WTC11 (cell line): Measurements from ENCODE around the gene RANBP6.

Experiments
- CBFB ChIP-seq: sonication (generic); formaldehyde crosslinking; IDR thresholded peaks from 2 replicates; pipeline ENCODE4 v1.8.1; 2022; ENCODE audit warnings: mild to moderate bottlenecking, low read depth, missing genetic modification reagents
- ETV6 ChIP-seq: sonication (generic); formaldehyde crosslinking; IDR thresholded peaks from 2 replicates; pipeline ENCODE4 v1.8.1; 2022; ENCODE audit warnings: mild to moderate bottlenecking, missing genetic modification reagents
- FOXK1 ChIP-seq: sonication (generic); formaldehyde crosslinking; IDR thresholded peaks from 2 replicates; pipeline ENCODE4 v1.8.0; 2022; ENCODE audit warnings: mild to moderate bottlenecking, moderate library complexity, missing genetic modification reagents
- FOXP4 ChIP-seq: sonication (generic); formaldehyde crosslinking; IDR thresholded peaks from 2 replicates; pipeline ENCODE4 v1.8.0; 2022; ENCODE audit warnings: mild to moderate bottlenecking, missing genetic modification reagents
- MYBL2 ChIP-seq: sonication (generic); formaldehyde crosslinking; IDR thresholded peaks from 2 replicates; pipeline ENCODE4 v1.8.1; 2023; ENCODE audit warnings: mild to moderate bottlenecking, moderate library complexity, missing genetic modification reagents
- ZBTB43 ChIP-seq: sonication (generic); formaldehyde crosslinking; IDR thresholded peaks from 2 replicates; pipeline ENCODE4 v1.8.1; 2023; ENCODE audit warnings: mild to moderate bottlenecking, missing genetic modification reagents
- ZNF263 ChIP-seq: sonication (generic); formaldehyde crosslinking; IDR thresholded peaks from 2 replicates; pipeline ENCODE4 v1.8.1; 2022; ENCODE audit warnings: low read depth, mild to moderate bottlenecking, moderate library complexity, missing genetic modification reagents
- TF ChIP-seq, protein P1 (sequence below): fragments of 200-600 bp; IDR thresholded peaks from 2 replicates; pipeline ENCODE4 v1.8.0; 2022; ENCODE audit warnings: antibody characterized with exemption
- TF ChIP-seq, protein P2 (sequence below): sonication (generic); formaldehyde crosslinking; IDR thresholded peaks from 2 replicates; pipeline ENCODE4 v1.8.0; 2022; ENCODE audit warnings: missing genetic modification reagents

DNA sequence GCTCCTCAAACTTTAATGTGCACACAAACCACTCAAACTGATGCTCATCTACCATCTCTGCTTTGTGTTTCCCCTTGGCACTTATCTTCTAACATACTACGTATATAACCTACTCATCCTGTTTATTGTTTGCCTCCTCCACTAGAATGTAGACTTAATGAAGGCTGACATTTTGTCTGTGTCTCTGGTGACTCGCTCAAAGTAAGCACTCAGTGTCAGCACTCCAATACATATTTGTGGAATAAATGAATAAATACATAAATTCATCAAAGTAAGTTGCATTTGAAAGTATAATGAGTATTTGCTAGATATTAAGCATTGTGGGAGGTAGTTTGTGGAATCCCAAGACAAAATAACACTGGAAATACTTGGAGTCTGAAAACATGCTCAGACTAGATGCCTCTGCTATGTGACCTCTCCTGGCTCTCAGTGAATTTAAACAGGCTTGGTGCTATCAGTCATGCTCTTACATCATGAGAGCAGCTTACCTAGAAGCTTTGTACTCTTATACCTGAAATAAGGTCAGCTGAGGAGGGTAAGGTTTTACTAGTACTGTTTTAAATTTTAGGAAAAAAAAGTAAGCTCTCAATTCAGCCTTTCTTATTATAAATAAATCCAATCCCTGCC, 37.0 kb upstream of the RANBP6 start:
- TF ChIP-seq FOXP4 (CRISPR knock-in tag) (no peak), ZBTB43 (no peak), ETV6 (CRISPR knock-in tag) (no peak), FOXK1 (no peak), MYBL2 (CRISPR knock-in tag) (no peak), ZNF263 (CRISPR knock-in tag) (no peak), CBFB (no peak)
- TF ChIP-seq, protein P1, sequence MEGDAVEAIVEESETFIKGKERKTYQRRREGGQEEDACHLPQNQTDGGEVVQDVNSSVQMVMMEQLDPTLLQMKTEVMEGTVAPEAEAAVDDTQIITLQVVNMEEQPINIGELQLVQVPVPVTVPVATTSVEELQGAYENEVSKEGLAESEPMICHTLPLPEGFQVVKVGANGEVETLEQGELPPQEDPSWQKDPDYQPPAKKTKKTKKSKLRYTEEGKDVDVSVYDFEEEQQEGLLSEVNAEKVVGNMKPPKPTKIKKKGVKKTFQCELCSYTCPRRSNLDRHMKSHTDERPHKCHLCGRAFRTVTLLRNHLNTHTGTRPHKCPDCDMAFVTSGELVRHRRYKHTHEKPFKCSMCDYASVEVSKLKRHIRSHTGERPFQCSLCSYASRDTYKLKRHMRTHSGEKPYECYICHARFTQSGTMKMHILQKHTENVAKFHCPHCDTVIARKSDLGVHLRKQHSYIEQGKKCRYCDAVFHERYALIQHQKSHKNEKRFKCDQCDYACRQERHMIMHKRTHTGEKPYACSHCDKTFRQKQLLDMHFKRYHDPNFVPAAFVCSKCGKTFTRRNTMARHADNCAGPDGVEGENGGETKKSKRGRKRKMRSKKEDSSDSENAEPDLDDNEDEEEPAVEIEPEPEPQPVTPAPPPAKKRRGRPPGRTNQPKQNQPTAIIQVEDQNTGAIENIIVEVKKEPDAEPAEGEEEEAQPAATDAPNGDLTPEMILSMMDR: no peak
- TF ChIP-seq, protein P2, sequence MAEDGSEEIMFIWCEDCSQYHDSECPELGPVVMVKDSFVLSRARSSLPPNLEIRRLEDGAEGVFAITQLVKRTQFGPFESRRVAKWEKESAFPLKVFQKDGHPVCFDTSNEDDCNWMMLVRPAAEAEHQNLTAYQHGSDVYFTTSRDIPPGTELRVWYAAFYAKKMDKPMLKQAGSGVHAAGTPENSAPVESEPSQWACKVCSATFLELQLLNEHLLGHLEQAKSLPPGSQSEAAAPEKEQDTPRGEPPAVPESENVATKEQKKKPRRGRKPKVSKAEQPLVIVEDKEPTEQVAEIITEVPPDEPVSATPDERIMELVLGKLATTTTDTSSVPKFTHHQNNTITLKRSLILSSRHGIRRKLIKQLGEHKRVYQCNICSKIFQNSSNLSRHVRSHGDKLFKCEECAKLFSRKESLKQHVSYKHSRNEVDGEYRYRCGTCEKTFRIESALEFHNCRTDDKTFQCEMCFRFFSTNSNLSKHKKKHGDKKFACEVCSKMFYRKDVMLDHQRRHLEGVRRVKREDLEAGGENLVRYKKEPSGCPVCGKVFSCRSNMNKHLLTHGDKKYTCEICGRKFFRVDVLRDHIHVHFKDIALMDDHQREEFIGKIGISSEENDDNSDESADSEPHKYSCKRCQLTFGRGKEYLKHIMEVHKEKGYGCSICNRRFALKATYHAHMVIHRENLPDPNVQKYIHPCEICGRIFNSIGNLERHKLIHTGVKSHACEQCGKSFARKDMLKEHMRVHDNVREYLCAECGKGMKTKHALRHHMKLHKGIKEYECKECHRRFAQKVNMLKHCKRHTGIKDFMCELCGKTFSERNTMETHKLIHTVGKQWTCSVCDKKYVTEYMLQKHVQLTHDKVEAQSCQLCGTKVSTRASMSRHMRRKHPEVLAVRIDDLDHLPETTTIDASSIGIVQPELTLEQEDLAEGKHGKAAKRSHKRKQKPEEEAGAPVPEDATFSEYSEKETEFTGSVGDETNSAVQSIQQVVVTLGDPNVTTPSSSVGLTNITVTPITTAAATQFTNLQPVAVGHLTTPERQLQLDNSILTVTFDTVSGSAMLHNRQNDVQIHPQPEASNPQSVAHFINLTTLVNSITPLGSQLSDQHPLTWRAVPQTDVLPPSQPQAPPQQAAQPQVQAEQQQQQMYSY (CRISPR knock-in tag): no peak
